Measurements from ENCODE around the gene PHACTR1. TPM values are rescaled to one million over a fixed set of nuclear protein-coding genes. Genes with fewer than 3 reads are reported as not detected.
"Not testable (repeated sequence)": the region's sequence is repeated elsewhere in the genome, so short reads cannot be mapped to it uniquely, and the experiment has no call there.

Gene PHACTR1
- total RNA-seq, 1 experiment from 2014 or later: 2.6 TPM

- Histone ChIP-seq H3K4me1 (ENCODE audit: insufficient read depth, low read length, poor library complexity, severe bottlenecking) (no peaks in the 10 kb centered on the region), H3K27ac (ENCODE audit: low read depth, low read length, poor library complexity, severe bottlenecking) (no peak overlapping the region), H3K9me3 (ENCODE audit: low read depth, low read length, poor library complexity, severe bottlenecking) (no peaks in the 10 kb centered on the region), H3K36me3 (ENCODE audit: insufficient read depth, low read length, poor library complexity, severe bottlenecking) (no peaks in the 10 kb centered on the region), H3K4me3 (ENCODE audit: low read depth, low read length, poor library complexity, severe bottlenecking) (no peak overlapping the region), H3K27me3 (replicated peaks; ENCODE audit: insufficient read depth, low read depth, low read length, poor library complexity) (peaks cover 24% of the 10 kb centered on the region)
- no peak for DNase-seq (ENCODE audit: low spot score)
- no TSS peak for BruUV-seq (replicated peaks)
- ChIA-PET CTCF (interaction anchor here (1.2 kb wide), 1 partner anchor 209 kb away, joined by 6 read pairs; no protein-coding TSS in a partner anchor), POLR2A (ENCODE audit: low non-redundant PET) (no interaction called here)
- TF ChIP-seq CTCF (conservative IDR thresholded peaks at IDR 0.05; ENCODE audit: low read depth, low read length) (peak; percentile 22; the same call in 1 of the 2 replicates), EZH2 (IDR thresholded peaks at IDR 0.05; ENCODE audit: borderline replicate concordance, low read depth, low read length, poor library complexity, severe bottlenecking) (no peak)
- intact Hi-C loops (cut with micrococcal nuclease; ENCODE audit: unreplicated experiment): no loop called here
These were observed 404.2 kb downstream of the PHACTR1 start for GRCh38 chr6:13120483-13121482.

- no peaks in the 10 kb centered on the region for H3K4me1 ChIP-seq (ENCODE audit: insufficient read depth, low read length, poor library complexity, severe bottlenecking)
- peaks cover 24% of the 10 kb centered on the region for H3K27me3 ChIP-seq (replicated peaks; ENCODE audit: insufficient read depth, low read depth, low read length, poor library complexity)
- H3K9me3 ChIP-seq (ENCODE audit: low read depth, low read length, poor library complexity, severe bottlenecking): no peaks in the 10 kb centered on the region
- no peak overlapping the region for H3K4me3 ChIP-seq (ENCODE audit: low read depth, low read length, poor library complexity, severe bottlenecking)
- no TSS peak for BruUV-seq (replicated peaks)
- TF ChIP-seq EZH2 (IDR thresholded peaks at IDR 0.05; ENCODE audit: borderline replicate concordance, low read depth, low read length, poor library complexity, severe bottlenecking): no peak
- ChIA-PET CTCF (no interaction called here), POLR2A (ENCODE audit: low non-redundant PET) (no interaction called here)
- H3K27ac ChIP-seq (ENCODE audit: low read depth, low read length, poor library complexity, severe bottlenecking): no peak overlapping the region
- intact Hi-C loops (cut with micrococcal nuclease; ENCODE audit: unreplicated experiment): no loop called here
- H3K36me3 ChIP-seq (ENCODE audit: insufficient read depth, low read length, poor library complexity, severe bottlenecking): no peaks in the 10 kb centered on the region
- DNase-seq (ENCODE audit: low spot score): no peak
These were observed 407.6 kb downstream of the PHACTR1 start for GRCh38 chr6:13124131-13124530.

- no peak for TF ChIP-seq EZH2 (IDR thresholded peaks at IDR 0.05; ENCODE audit: borderline replicate concordance, low read depth, low read length, poor library complexity, severe bottlenecking)
- POLR2A ChIA-PET (ENCODE audit: low non-redundant PET): no interaction called here
- H3K9me3 ChIP-seq (ENCODE audit: low read depth, low read length, poor library complexity, severe bottlenecking): no peaks in the 10 kb centered on the region
- no peak for DNase-seq (ENCODE audit: low spot score)
- H3K4me1 ChIP-seq (ENCODE audit: insufficient read depth, low read length, poor library complexity, severe bottlenecking): no peaks in the 10 kb centered on the region
- no peak overlapping the region for H3K27ac ChIP-seq (ENCODE audit: low read depth, low read length, poor library complexity, severe bottlenecking)
- H3K36me3 ChIP-seq (ENCODE audit: insufficient read depth, low read length, poor library complexity, severe bottlenecking): no peaks in the 10 kb centered on the region
- H3K4me3 ChIP-seq (ENCODE audit: low read depth, low read length, poor library complexity, severe bottlenecking): no peak overlapping the region
- H3K27me3 ChIP-seq (replicated peaks; ENCODE audit: insufficient read depth, low read depth, low read length, poor library complexity): peaks cover 28% of the 10 kb centered on the region
- BruUV-seq (replicated peaks): no TSS peak
- intact Hi-C loops (cut with micrococcal nuclease; ENCODE audit: unreplicated experiment): no loop called here
- CTCF ChIA-PET: no interaction called here
These were observed 409.3 kb downstream of the PHACTR1 start for GRCh38 chr6:13125841-13126240.

- DNase-seq (ENCODE audit: low spot score): no peak
- CTCF ChIA-PET: no interaction called here
- H3K36me3 ChIP-seq (ENCODE audit: insufficient read depth, low read length, poor library complexity, severe bottlenecking): no peaks in the 10 kb centered on the region
- no peak for TF ChIP-seq EZH2 (IDR thresholded peaks at IDR 0.05; ENCODE audit: borderline replicate concordance, low read depth, low read length, poor library complexity, severe bottlenecking)
- no peak for TF ChIP-seq CTCF (conservative IDR thresholded peaks at IDR 0.05; ENCODE audit: low read depth, low read length)
- no TSS peak for BruUV-seq (replicated peaks)
- no peak overlapping the region for H3K27ac ChIP-seq (ENCODE audit: low read depth, low read length, poor library complexity, severe bottlenecking)
- no peaks in the 10 kb centered on the region for H3K9me3 ChIP-seq (ENCODE audit: low read depth, low read length, poor library complexity, severe bottlenecking)
- peaks cover 5% of the 10 kb centered on the region for H3K27me3 ChIP-seq (replicated peaks; ENCODE audit: insufficient read depth, low read depth, low read length, poor library complexity)
- POLR2A ChIA-PET (ENCODE audit: low non-redundant PET): no interaction called here
- H3K4me3 ChIP-seq (ENCODE audit: low read depth, low read length, poor library complexity, severe bottlenecking): no peak overlapping the region
- intact Hi-C loops (cut with micrococcal nuclease; ENCODE audit: unreplicated experiment): no loop called here
- no peaks in the 10 kb centered on the region for H3K4me1 ChIP-seq (ENCODE audit: insufficient read depth, low read length, poor library complexity, severe bottlenecking)
These were observed 415.5 kb downstream of the PHACTR1 start for GRCh38 chr6:13131935-13132661.

GRCh38 chr6:13133894-13134293 is 417.3 kb downstream of the PHACTR1 start:
- intact Hi-C loops (cut with micrococcal nuclease; ENCODE audit: unreplicated experiment); H3K27ac ChIP-seq (ENCODE audit: low read depth, low read length, poor library complexity, severe bottlenecking); H3K4me3 ChIP-seq (ENCODE audit: low read depth, low read length, poor library complexity, severe bottlenecking); BruUV-seq (replicated peaks); H3K27me3 ChIP-seq (replicated peaks; ENCODE audit: insufficient read depth, low read depth, low read length, poor library complexity); H3K9me3 ChIP-seq (ENCODE audit: low read depth, low read length, poor library complexity, severe bottlenecking); POLR2A ChIA-PET (ENCODE audit: low non-redundant PET); H3K36me3 ChIP-seq (ENCODE audit: insufficient read depth, low read length, poor library complexity, severe bottlenecking); H3K4me1 ChIP-seq (ENCODE audit: insufficient read depth, low read length, poor library complexity, severe bottlenecking); CTCF ChIA-PET; DNase-seq (ENCODE audit: low spot score): not testable (repeated sequence)
